B cell (primary cell): Measurements from ENCODE around the gene CCDC124. TPM values are rescaled to one million over a fixed set of nuclear protein-coding genes. Genes with fewer than 3 reads are reported as not detected.

Experiments used
- ATAC-seq: fragments of 200-7000 bp; cut with Tn5 transposase; one replicate; pipeline ENCODE4 v1.10.0; 2021; ENCODE audit warnings: low read depth, mild to moderate bottlenecking, moderate number of reproducible peaks, moderate library complexity
- CTCF ChIA-PET: fragments of 350-600 bp; sonication (Branson Sonifier 250); formaldehyde crosslinking; loops from one replicate; lab custom pipeline; 2021; ENCODE audit warnings: antibody characterized with exemption, inconsistent platforms; lab: Charles Lee
- POLR2A ChIA-PET: fragments of 350-600 bp; sonication (Branson Sonifier 250); formaldehyde crosslinking; loops from one replicate; lab custom pipeline; 2021; ENCODE audit warnings: antibody characterized with exemption; lab: Charles Lee
- DNase-seq: peaks from one replicate; pipeline ENCODE4 v3.0.0; 2013
- H2AFZ ChIP-seq: 2 replicates; pipeline ENCODE4 v1.6.1; 2012; ENCODE audit warnings: mild to moderate bottlenecking, low read depth, low read length; ENCODE audit not compliant: insufficient read depth, poor library complexity, severe bottlenecking
- H3K27ac ChIP-seq, 2 donors: 1 replicate in 1 of 2; 2 replicates in 1 of 2; pipeline ENCODE4 v1.5.1; 2012 to 2013; ENCODE audit warnings: low read length in 2 of 2, mild to moderate bottlenecking in 2 of 2, moderate library complexity in 1 of 2
- H3K27me3 ChIP-seq, 4 experiments: fragments of 200-600 bp in 1 of 4; sonication (generic) in 1 of 4; replicated peaks in 1 of 4; 1 replicate in 2 of 4; 2 replicates in 2 of 4; pipeline versions ENCODE4 v1.6.1 to v1.7.0; 2013 to 2016; ENCODE audit warnings: low read length in 3 of 4, mild to moderate bottlenecking in 2 of 4, mixed read lengths in 1 of 4, moderate library complexity in 1 of 4; ENCODE audit not compliant: insufficient read depth in 4 of 4, control insufficient read depth in 3 of 4; ENCODE audit errors: control extremely low read depth in 1 of 4
- H3K36me3 ChIP-seq, 2 experiments: replicated peaks in 1 of 2; 1 replicate in 1 of 2; 2 replicates in 1 of 2; pipeline versions ENCODE4 v1.6.1 to v1.7.1; 2013; ENCODE audit warnings: low read length in 1 of 2; ENCODE audit not compliant: insufficient read depth in 2 of 2, control insufficient read depth in 1 of 2; ENCODE audit errors: control extremely low read depth in 1 of 2, extremely low read depth in 1 of 2
- H3K4me1 ChIP-seq, 2 donors: fragments of 200-600 bp in 1 of 2; sonication (generic) in 1 of 2; 1 replicate in 1 of 2; 2 replicates in 1 of 2; pipeline versions ENCODE4 v1.5.1 to v1.6.1; 2013 to 2017; ENCODE audit warnings: low read length in 2 of 2; ENCODE audit not compliant: control insufficient read depth in 2 of 2, insufficient read depth in 2 of 2
- H3K4me2 ChIP-seq: replicated peaks from 2 replicates; pipeline ENCODE3; 2012; ENCODE audit warnings: mild to moderate bottlenecking, low read depth, low read length; ENCODE audit not compliant: poor library complexity, severe bottlenecking
- H3K4me3 ChIP-seq, 5 experiments: fragments of 200-600 bp in 1 of 5; sonication (generic) in 1 of 5; 1 replicate in 3 of 5; 2 replicates in 2 of 5; pipeline versions ENCODE4 v1.5.1 to v1.7.0; 2011 to 2016; ENCODE audit warnings: low read length in 4 of 5, mild to moderate bottlenecking in 4 of 5, low read depth in 2 of 5, control low read depth in 1 of 5, moderate library complexity in 1 of 5; ENCODE audit not compliant: insufficient read depth in 1 of 5; ENCODE audit errors: control extremely low read depth in 1 of 5, extremely low read depth in 1 of 5
- H3K79me2 ChIP-seq: fragments of 200-600 bp; sonication (generic); one replicate; pipeline ENCODE4 v1.6.0; 2016; ENCODE audit warnings: low read length; ENCODE audit not compliant: control insufficient read depth, insufficient read depth
- H3K9ac ChIP-seq: fragments of 200-600 bp; sonication (generic); 2 replicates; pipeline ENCODE4 v1.6.1; 2017; ENCODE audit warnings: mild to moderate bottlenecking, low read length, moderate library complexity
- H3K9me3 ChIP-seq, 3 donors: one replicate each; pipeline versions ENCODE4 v1.6.1 to v1.7.1; 2013; ENCODE audit warnings: low read length in 2 of 3; ENCODE audit not compliant: control insufficient read depth in 2 of 3, insufficient read depth in 1 of 3; ENCODE audit errors: control extremely low read depth in 1 of 3
- H4K20me1 ChIP-seq: 2 replicates; pipeline ENCODE4 v1.6.0; 2012; ENCODE audit warnings: mild to moderate bottlenecking, low read length; ENCODE audit not compliant: insufficient read depth, control insufficient read depth, poor library complexity, severe bottlenecking
- H3K27ac Mint-ChIP-seq: one replicate; pipeline ENCODE4 v1.8.0; 2021; ENCODE audit warnings: mixed read lengths
- H3K27me3 Mint-ChIP-seq: one replicate; pipeline ENCODE4 v1.8.0; 2021; ENCODE audit warnings: mixed read lengths
- H3K4me1 Mint-ChIP-seq: one replicate; pipeline ENCODE4 v1.8.0; 2021; ENCODE audit warnings: mixed read lengths
- H3K4me3 Mint-ChIP-seq: one replicate; pipeline ENCODE4 v1.8.0; 2021; ENCODE audit warnings: mixed read lengths
- H3K9me3 Mint-ChIP-seq: one replicate; pipeline ENCODE4 v1.8.0; 2022; ENCODE audit warnings: mixed read lengths; ENCODE audit not compliant: insufficient read depth
- CTCF ChIP-seq: fragments of 200-600 bp; IDR thresholded peaks from one replicate; pipeline ENCODE4 v1.8.0; 2022; ENCODE audit warnings: antibody characterized with exemption, mild to moderate bottlenecking
- EZH2 ChIP-seq: IDR thresholded peaks from 2 replicates; pipeline ENCODE4 v1.6.1; 2012; ENCODE audit warnings: borderline replicate concordance, low read depth, mild to moderate bottlenecking, moderate library complexity, low read length; ENCODE audit not compliant: insufficient read depth, poor library complexity, severe bottlenecking
- WGBS: methylation state at CpG from one replicate; pipeline ENCODE4 v1.1.5; 2013; ENCODE audit warnings: missing lambda C conversion rate; ENCODE audit not compliant: insufficient coverage; 5-methylcytosine and 5-hydroxymethylcytosine counted together
- intact Hi-C: fragments of 100-400 bp; cut with micrococcal nuclease; formaldehyde crosslinking; loops from one replicate; pipeline ENCODE4 v1.10.0; 2022
- polyA plus RNA-seq: library from polyadenylated mRNA; depleted of rRNA; stranded (reverse); fragments of >200 nt; gene quantifications from 2 replicates; pipeline ENCODE4 v1.2.3, GENCODE V29; 2012
- total RNA-seq, 2 donors: library from RNA; stranded (reverse); fragments of 120-200 nt in 1 of 2; gene quantifications; 1 replicate in 1 of 2; 2 replicates in 1 of 2; pipeline versions ENCODE4 v1.2.3 to v1.2.4, GENCODE V29; 2013 to 2022

The CCDC124 gene
- total and polyA plus RNA-seq, 2 donors (not counting 1 experiment from before 2014, with no cell fraction given), result 25.0 to 57.8 TPM

- H3K9me3 Mint-ChIP-seq, result no peaks in the 10 kb centered on the region
- H2AFZ ChIP-seq, result no peak overlapping the region
- H3K27me3 ChIP-seq, result peaks cover 0 to 7% (median 0%) of the 10 kb centered on the region in 4 experiments
- 94% methylated on average over 12 of the region's 13 CpGs for WGBS
- ChIA-PET POLR2A (interaction anchor here (0.7 kb wide), 1 partner anchor 342 kb away, joined by 4 read pairs; no protein-coding TSS in a partner anchor), CTCF (interaction anchor here (0.9 to 1.9 kb wide), 4 partner anchors 8 to 188 kb away, joined by 3 to 9 read pairs (median 4); partner anchors contain the start of gene RPL18A)
- TF ChIP-seq EZH2 (no peak), CTCF (no peak)
- no peaks in the 10 kb centered on the region for H3K79me2 ChIP-seq
- no peak overlapping the region for H3K4me2 ChIP-seq
- H3K27ac Mint-ChIP-seq, result no peak overlapping the region
- no peak for DNase-seq
- H3K4me3 ChIP-seq, result no peak overlapping the region
- H3K4me1 ChIP-seq, result no peaks in the 10 kb centered on the region
- ATAC-seq, result no peak
- no peaks in the 10 kb centered on the region for H4K20me1 ChIP-seq
- H3K4me1 Mint-ChIP-seq, result no peaks in the 10 kb centered on the region
- no peaks in the 10 kb centered on the region for H3K36me3 ChIP-seq
- no peak overlapping the region for H3K9ac ChIP-seq
- no peak overlapping the region for H3K27ac ChIP-seq
- H3K4me3 Mint-ChIP-seq, result no peak overlapping the region
- intact Hi-C loops, result no loop called here
- peaks cover 10% of the 10 kb centered on the region for H3K27me3 Mint-ChIP-seq
- H3K9me3 ChIP-seq, result no peaks in the 10 kb centered on the region
Measured at GRCh38 chr19:17988161-17988560, 55.3 kb downstream of the CCDC124 start.

GRCh38 chr19:17989425-17990094 lies 56.7 kb downstream of the CCDC124 start:
- H3K4me3 Mint-ChIP-seq, result no peak overlapping the region
- CTCF ChIA-PET, result interaction anchor here (1.4 kb wide), 1 partner anchor 130 kb away, joined by 3 read pairs; the partner anchor contains the start of gene RPL18A
- 97% methylated on average over 15 of the region's 16 CpGs for WGBS

More at GRCh38 chr19:17989425-17990094, 56.7 kb downstream of the CCDC124 start:
- no peaks in the 10 kb centered on the region for H3K9me3 Mint-ChIP-seq
- no peak for TF ChIP-seq EZH2
- TF ChIP-seq CTCF, result no peak
- no peaks in the 10 kb centered on the region for H3K4me1 Mint-ChIP-seq
- H3K4me2 ChIP-seq, result no peak overlapping the region
- H3K4me1 ChIP-seq, result no peaks in the 10 kb centered on the region
- no peaks in the 10 kb centered on the region for H3K79me2 ChIP-seq
- DNase-seq (no peak), ATAC-seq (no peak)
- no peak overlapping the region for H3K27ac ChIP-seq
- intact Hi-C loops, result no loop called here
- no peaks in the 10 kb centered on the region for H4K20me1 ChIP-seq
- peaks cover 0 to 7% (median 0%) of the 10 kb centered on the region in 4 experiments for H3K27me3 ChIP-seq
- no peak overlapping the region for H3K27ac Mint-ChIP-seq
- POLR2A ChIA-PET, result interaction anchor here (0.6 kb wide), 1 partner anchor 34 kb away, joined by 4 read pairs; no protein-coding TSS in a partner anchor
- no peaks in the 10 kb centered on the region for H3K9me3 ChIP-seq
- no peaks in the 10 kb centered on the region for H3K36me3 ChIP-seq
- H3K27me3 Mint-ChIP-seq, result peaks cover 10% of the 10 kb centered on the region
- H3K4me3 ChIP-seq, result no peak overlapping the region
- H3K9ac ChIP-seq, result no peak overlapping the region
- H2AFZ ChIP-seq, result no peak overlapping the region
